SK-N-SH treated with all-trans-retinoic acid at 6 μM for 48 hours (cell line): ENCODE data around the gene ING3.

ENCODE experiments used
- PPARA ChIP-seq: fragments of 250-450 bp; sonication (Bioruptor Pico); IDR thresholded peaks from 2 replicates; pipeline ENCODE4 v1.5.0; 2020; ENCODE audit warnings: mild to moderate bottlenecking, borderline replicate concordance
- ZNF8 ChIP-seq: fragments of 450-650 bp; formaldehyde crosslinking; IDR thresholded peaks from 2 replicates; pipeline ENCODE4 v1.5.0; 2020; ENCODE audit warnings: mild to moderate bottlenecking, moderate library complexity

- TF ChIP-seq ZNF8 (CRISPR knock-in tag) (no peak), PPARA (no peak)
Measured at GRCh38 chr7:121019018-121019417, 68.4 kb downstream of the ING3 start.
